MM.1S (cell line): ENCODE measurements around the gene CEP63.

Source experiments
- DNase-seq: peaks from one replicate; pipeline ENCODE4 v3.0.0-alpha.2; 2015
- H2AFZ ChIP-seq: fragments of 300-600 bp; sonication (generic); 2 replicates; pipeline ENCODE4 v1.6.0; 2016; ENCODE audit warnings: antibody characterized with exemption, low read length
- H3F3A ChIP-seq: fragments of 300-600 bp; sonication (generic); 2 replicates; pipeline ENCODE4 v1.6.1; 2016; ENCODE audit warnings: mild to moderate bottlenecking, antibody characterized with exemption, low read length, moderate library complexity, mixed read lengths; ENCODE audit not compliant: insufficient read depth
- H3K27ac ChIP-seq: fragments of 300-600 bp; sonication (generic); 2 replicates; pipeline ENCODE4 v1.5.1; 2016; ENCODE audit warnings: mild to moderate bottlenecking, low read length
- H3K27me3 ChIP-seq: fragments of 300-600 bp; sonication (generic); replicated peaks from 2 replicates; pipeline ENCODE4 v1.6.0; 2016; ENCODE audit warnings: low read length; ENCODE audit not compliant: insufficient read depth
- H3K36me3 ChIP-seq: fragments of 300-600 bp; sonication (generic); replicated peaks from 2 replicates; pipeline ENCODE4 v1.6.1; 2016; ENCODE audit warnings: mild to moderate bottlenecking, low read length, mixed read lengths; ENCODE audit not compliant: insufficient read depth
- H3K4me1 ChIP-seq: fragments of 300-600 bp; sonication (generic); 2 replicates; pipeline ENCODE4 v1.6.1; 2016; ENCODE audit warnings: low read length, mixed read lengths
- H3K4me2 ChIP-seq: fragments of 300-600 bp; sonication (generic); 2 replicates; pipeline ENCODE4 v1.6.0; 2016; ENCODE audit warnings: low read depth, low read length
- H3K4me3 ChIP-seq: fragments of 300-600 bp; sonication (generic); 2 replicates; pipeline ENCODE4 v1.5.1; 2016; ENCODE audit warnings: low read length, mixed read lengths
- H3K79me2 ChIP-seq: fragments of 300-600 bp; sonication (generic); 2 replicates; pipeline ENCODE4 v1.6.1; 2016; ENCODE audit warnings: mixed run types, low read length, mixed read lengths
- H3K9ac ChIP-seq: fragments of 300-600 bp; sonication (generic); 2 replicates; pipeline ENCODE4 v1.6.1; 2016; ENCODE audit warnings: low read length, mixed read lengths
- H3K9me2 ChIP-seq: fragments of 300-600 bp; sonication (generic); replicated peaks from 2 replicates; pipeline ENCODE4 v1.6.1; 2016; ENCODE audit warnings: mild to moderate bottlenecking, low read length, mixed read lengths; ENCODE audit not compliant: insufficient read depth
- H3K9me3 ChIP-seq: fragments of 300-600 bp; sonication (generic); replicated peaks from 2 replicates; pipeline ENCODE4 v1.6.1; 2016; ENCODE audit warnings: mild to moderate bottlenecking, low read length, mixed read lengths; ENCODE audit not compliant: insufficient read depth
- H4K20me1 ChIP-seq: fragments of 300-600 bp; sonication (generic); 2 replicates; pipeline ENCODE4 v1.6.1; 2016; ENCODE audit warnings: mild to moderate bottlenecking, low read length, moderate library complexity, mixed read lengths; ENCODE audit not compliant: insufficient read depth
- EZH2 ChIP-seq: fragments of 300-600 bp; sonication (generic); optimal IDR thresholded peaks from 2 replicates; pipeline ENCODE3; 2017; ENCODE audit warnings: low read depth, mild to moderate bottlenecking, antibody characterized with exemption, low read length, mixed read lengths
- EZH2phosphoT487 ChIP-seq: fragments of 300-600 bp; sonication (generic); IDR thresholded peaks from 2 replicates; pipeline ENCODE4 v1.6.1; 2018; ENCODE audit warnings: antibody characterized with exemption, low read length
- TF ChIP-seq, protein P1 (sequence below): fragments of 300-600 bp; sonication (generic); IDR thresholded peaks from 2 replicates; pipeline ENCODE4 v1.5.1; 2016; ENCODE audit warnings: antibody characterized with exemption, low read length, mixed read lengths

Gene CEP63

GRCh38 chr3:134600206-134600605 lies 114.3 kb downstream of the CEP63 start:
- Histone ChIP-seq H3K4me2 (no peak overlapping the region), H3K36me3 (no peaks in the 10 kb centered on the region), H3K4me1 (no peaks in the 10 kb centered on the region; the same call in 1 of the 2 replicates), H3K27me3 (no peaks in the 10 kb centered on the region), H4K20me1 (no peaks in the 10 kb centered on the region), H2AFZ (no peak overlapping the region), H3F3A (no peaks in the 10 kb centered on the region), H3K9ac (no peak overlapping the region), H3K9me3 (no peaks in the 10 kb centered on the region), H3K79me2 (no peaks in the 10 kb centered on the region), H3K4me3 (no peak overlapping the region), H3K9me2 (no peaks in the 10 kb centered on the region), H3K27ac (no peak overlapping the region)
- DNase-seq = no peak
- TF ChIP-seq, protein P1, sequence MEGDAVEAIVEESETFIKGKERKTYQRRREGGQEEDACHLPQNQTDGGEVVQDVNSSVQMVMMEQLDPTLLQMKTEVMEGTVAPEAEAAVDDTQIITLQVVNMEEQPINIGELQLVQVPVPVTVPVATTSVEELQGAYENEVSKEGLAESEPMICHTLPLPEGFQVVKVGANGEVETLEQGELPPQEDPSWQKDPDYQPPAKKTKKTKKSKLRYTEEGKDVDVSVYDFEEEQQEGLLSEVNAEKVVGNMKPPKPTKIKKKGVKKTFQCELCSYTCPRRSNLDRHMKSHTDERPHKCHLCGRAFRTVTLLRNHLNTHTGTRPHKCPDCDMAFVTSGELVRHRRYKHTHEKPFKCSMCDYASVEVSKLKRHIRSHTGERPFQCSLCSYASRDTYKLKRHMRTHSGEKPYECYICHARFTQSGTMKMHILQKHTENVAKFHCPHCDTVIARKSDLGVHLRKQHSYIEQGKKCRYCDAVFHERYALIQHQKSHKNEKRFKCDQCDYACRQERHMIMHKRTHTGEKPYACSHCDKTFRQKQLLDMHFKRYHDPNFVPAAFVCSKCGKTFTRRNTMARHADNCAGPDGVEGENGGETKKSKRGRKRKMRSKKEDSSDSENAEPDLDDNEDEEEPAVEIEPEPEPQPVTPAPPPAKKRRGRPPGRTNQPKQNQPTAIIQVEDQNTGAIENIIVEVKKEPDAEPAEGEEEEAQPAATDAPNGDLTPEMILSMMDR = no peak
- TF ChIP-seq EZH2 (no peak), EZH2phosphoT487 (no peak)

GRCh38 chr3:134600685-134601463 lies 115.0 kb downstream of the CEP63 start:
- Histone ChIP-seq H3K4me2 (peak overlapping the region; percentile 57; the same call in 1 of the 2 replicates), H3K9ac (no peak overlapping the region), H3K4me3 (peak overlapping the region; percentile 38), H3K36me3 (no peaks in the 10 kb centered on the region), H3K27me3 (no peaks in the 10 kb centered on the region), H3K27ac (no peak overlapping the region), H3K79me2 (no peaks in the 10 kb centered on the region), H4K20me1 (no peaks in the 10 kb centered on the region), H3K4me1 (no peaks in the 10 kb centered on the region; the same call in 1 of the 2 replicates), H2AFZ (no peak overlapping the region; the same call in 1 of the 2 replicates), H3K9me2 (no peaks in the 10 kb centered on the region), H3F3A (no peaks in the 10 kb centered on the region), H3K9me3 (no peaks in the 10 kb centered on the region)
- TF ChIP-seq, protein P1 = peak; percentile 97
- TF ChIP-seq EZH2 = no peak
- DNase-seq = peak; percentile 66

- Histone ChIP-seq H3K4me1 (peaks cover 6% of the 10 kb centered on the region), H3K9ac (no peak overlapping the region), H3K27me3 (no peaks in the 10 kb centered on the region), H4K20me1 (no peaks in the 10 kb centered on the region), H3K9me3 (no peaks in the 10 kb centered on the region), H2AFZ (no peak overlapping the region), H3K4me2 (no peak overlapping the region; the same call in 1 of the 2 replicates), H3K36me3 (no peaks in the 10 kb centered on the region), H3F3A (no peaks in the 10 kb centered on the region), H3K4me3 (no peak overlapping the region), H3K79me2 (no peaks in the 10 kb centered on the region), H3K27ac (no peak overlapping the region), H3K9me2 (no peaks in the 10 kb centered on the region)
- TF ChIP-seq, protein P1 = no peak
- no peak for TF ChIP-seq EZH2phosphoT487
- no peak for TF ChIP-seq EZH2
- DNase-seq = no peak
Measured at GRCh38 chr3:134601539-134602439, 115.9 kb downstream of the CEP63 start.
